A673 (cell line): Measurements from ENCODE around the gene TOMM40. TPM values are rescaled to one million over a fixed set of nuclear protein-coding genes. Genes with fewer than 3 reads are reported as not detected.

ENCODE experiments used
- BruUV-seq: library from RNA; stranded (reverse); fragments of 400-500 nt; replicated peaks from 2 replicates; lab custom pipeline; 2021; lab: Mats Ljungman, UMichigan
- CTCF ChIA-PET: fragments of 300-600 bp; sonication (Branson Sonifier 250); formaldehyde crosslinking; loops from one replicate; lab custom pipeline; 2022; ENCODE audit warnings: antibody characterized with exemption; lab: Charles Lee
- POLR2A ChIA-PET: fragments of 300-600 bp; sonication (Branson Sonifier 250); formaldehyde crosslinking; loops from one replicate; lab custom pipeline; 2022; ENCODE audit warnings: antibody characterized with exemption; ENCODE audit not compliant: low non-redundant PET; lab: Charles Lee
- DNase-seq: peaks from one replicate; pipeline ENCODE4 v3.0.0-alpha.2; 2015; ENCODE audit warnings: low spot score
- H3K27ac ChIP-seq: fragments of 200-600 bp; sonication (generic); 2 replicates; pipeline ENCODE4 v1.5.1; 2016; ENCODE audit warnings: mixed run types, low read depth, mild to moderate bottlenecking, mixed read lengths, antibody characterized with exemption, low read length; ENCODE audit not compliant: poor library complexity, severe bottlenecking
- H3K27me3 ChIP-seq: fragments of 200-600 bp; sonication (generic); replicated peaks from 2 replicates; pipeline ENCODE4 v1.6.1; 2017; ENCODE audit warnings: mixed run types, low read depth, mild to moderate bottlenecking, mixed read lengths, antibody characterized with exemption, low read length; ENCODE audit not compliant: insufficient read depth, poor library complexity
- H3K36me3 ChIP-seq: fragments of 200-600 bp; sonication (generic); 2 replicates; pipeline ENCODE4 v1.6.1; 2016; ENCODE audit warnings: mixed run types, mild to moderate bottlenecking, mixed read lengths, antibody characterized with exemption, low read length; ENCODE audit not compliant: insufficient read depth, poor library complexity, severe bottlenecking
- H3K4me1 ChIP-seq: fragments of 200-600 bp; sonication (generic); 2 replicates; pipeline ENCODE4 v1.6.1; 2017; ENCODE audit warnings: mixed run types, mild to moderate bottlenecking, mixed read lengths, antibody characterized with exemption, low read length; ENCODE audit not compliant: insufficient read depth, poor library complexity, severe bottlenecking
- H3K4me3 ChIP-seq: fragments of 200-600 bp; sonication (generic); 2 replicates; pipeline ENCODE4 v1.5.1; 2016; ENCODE audit warnings: low read depth, mixed run types, mild to moderate bottlenecking, mixed read lengths, low read length; ENCODE audit not compliant: poor library complexity, severe bottlenecking
- H3K9me3 ChIP-seq: fragments of 200-600 bp; sonication (generic); 2 replicates; pipeline ENCODE4 v1.6.1; 2016; ENCODE audit warnings: mixed run types, low read depth, mild to moderate bottlenecking, mixed read lengths, antibody characterized with exemption, low read length; ENCODE audit not compliant: poor library complexity, severe bottlenecking
- EZH2 ChIP-seq: fragments of 200-600 bp; sonication (generic); IDR thresholded peaks from 2 replicates; pipeline ENCODE4 v1.6.1; 2017; ENCODE audit warnings: borderline replicate concordance, low read depth, mild to moderate bottlenecking, mixed read lengths, antibody characterized with exemption, low read length; ENCODE audit not compliant: poor library complexity, severe bottlenecking
- intact Hi-C: fragments of 100-400 bp; cut with micrococcal nuclease; formaldehyde crosslinking; loops from one replicate; pipeline ENCODE4 v1.10.0; 2022; ENCODE audit not compliant: unreplicated experiment
- total RNA-seq: library from RNA; stranded (reverse); gene quantifications from 2 replicates; pipeline ENCODE4 v1.2.3, GENCODE V29; 2021
- TF ChIP-seq, protein P1 (sequence below): fragments of 300-800, 200-600 bp; sonication (generic); conservative IDR thresholded peaks from 2 replicates; pipeline ENCODE4 v1.5.1; 2017; ENCODE audit warnings: low read depth, mild to moderate bottlenecking, antibody characterized with exemption, low read length, moderate library complexity, mixed read lengths

TOMM40 gene
- total RNA-seq, 1 experiment from 2014 or later = 234 TPM

DNA sequence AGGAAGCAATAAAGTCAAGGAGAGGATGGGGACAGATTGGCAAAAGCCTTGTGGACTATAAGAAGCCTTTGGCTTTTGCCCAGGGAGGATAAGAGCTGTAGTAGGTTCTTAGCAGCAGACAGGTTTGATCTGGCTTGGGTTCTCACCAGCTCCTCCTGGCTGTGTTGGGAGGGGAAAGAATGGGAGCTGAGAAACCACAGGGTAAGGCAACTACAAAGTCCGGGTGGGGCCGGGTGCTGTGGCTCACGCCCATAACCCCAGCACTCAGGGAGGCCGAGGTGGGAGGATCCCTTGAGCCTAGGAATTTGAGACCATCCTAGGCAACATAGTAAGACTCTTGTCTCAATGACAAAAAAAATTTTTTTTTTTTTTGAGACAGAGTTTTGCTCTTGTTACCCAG is 24.4 kb upstream of the TOMM40 start:
- ChIA-PET CTCF (no interaction called here), POLR2A (no interaction called here)
- Histone ChIP-seq H3K27ac (no peak overlapping the region), H3K4me1 (no peaks in the 10 kb centered on the region), H3K9me3 (no peaks in the 10 kb centered on the region), H3K27me3 (no peaks in the 10 kb centered on the region), H3K4me3 (no peak overlapping the region), H3K36me3 (no peaks in the 10 kb centered on the region)
- no peak for TF ChIP-seq EZH2
- TF ChIP-seq, protein P1, sequence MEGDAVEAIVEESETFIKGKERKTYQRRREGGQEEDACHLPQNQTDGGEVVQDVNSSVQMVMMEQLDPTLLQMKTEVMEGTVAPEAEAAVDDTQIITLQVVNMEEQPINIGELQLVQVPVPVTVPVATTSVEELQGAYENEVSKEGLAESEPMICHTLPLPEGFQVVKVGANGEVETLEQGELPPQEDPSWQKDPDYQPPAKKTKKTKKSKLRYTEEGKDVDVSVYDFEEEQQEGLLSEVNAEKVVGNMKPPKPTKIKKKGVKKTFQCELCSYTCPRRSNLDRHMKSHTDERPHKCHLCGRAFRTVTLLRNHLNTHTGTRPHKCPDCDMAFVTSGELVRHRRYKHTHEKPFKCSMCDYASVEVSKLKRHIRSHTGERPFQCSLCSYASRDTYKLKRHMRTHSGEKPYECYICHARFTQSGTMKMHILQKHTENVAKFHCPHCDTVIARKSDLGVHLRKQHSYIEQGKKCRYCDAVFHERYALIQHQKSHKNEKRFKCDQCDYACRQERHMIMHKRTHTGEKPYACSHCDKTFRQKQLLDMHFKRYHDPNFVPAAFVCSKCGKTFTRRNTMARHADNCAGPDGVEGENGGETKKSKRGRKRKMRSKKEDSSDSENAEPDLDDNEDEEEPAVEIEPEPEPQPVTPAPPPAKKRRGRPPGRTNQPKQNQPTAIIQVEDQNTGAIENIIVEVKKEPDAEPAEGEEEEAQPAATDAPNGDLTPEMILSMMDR = no peak
- intact Hi-C loops = no loop called here
- no TSS peak for BruUV-seq
- no peak for DNase-seq

GRCh38 chr19:44867578-44867977 is 23.5 kb upstream of the TOMM40 start:
- no TSS peak for BruUV-seq
- POLR2A ChIA-PET = no interaction called here
- H3K4me1 ChIP-seq = no peaks in the 10 kb centered on the region
- intact Hi-C loops = no loop called here
- H3K4me3 ChIP-seq = no peak overlapping the region
- H3K27me3 ChIP-seq = no peaks in the 10 kb centered on the region
- CTCF ChIA-PET = no interaction called here
- H3K36me3 ChIP-seq = peaks cover 9% of the 10 kb centered on the region
- H3K27ac ChIP-seq = no peak overlapping the region
- no peak for DNase-seq
- no peaks in the 10 kb centered on the region for H3K9me3 ChIP-seq
- no peak for TF ChIP-seq EZH2
- TF ChIP-seq, protein P1 = no peak

GRCh38 chr19:44869733-44870470 is 21.2 kb upstream of the TOMM40 start:
- Histone ChIP-seq H3K27me3 (no peaks in the 10 kb centered on the region), H3K9me3 (no peaks in the 10 kb centered on the region), H3K36me3 (peaks cover 29% of the 10 kb centered on the region), H3K27ac (no peak overlapping the region), H3K4me1 (no peaks in the 10 kb centered on the region), H3K4me3 (no peak overlapping the region)
- no peak for TF ChIP-seq EZH2
- TF ChIP-seq, protein P1 = no peak
- intact Hi-C loops = no loop called here
- no peak for DNase-seq
- BruUV-seq = no TSS peak
- POLR2A ChIA-PET = interaction anchor here (0.6 kb wide), 1 partner anchor 953 kb away, joined by 3 read pairs; no protein-coding TSS in a partner anchor
- CTCF ChIA-PET = interaction anchor here (0.7 kb wide), 1 partner anchor 299 kb away, joined by 4 read pairs; no protein-coding TSS in a partner anchor
